ENCODE measurements around the gene BRS3.

The BRS3 gene

GRCh38 chrX:136468391-136469103 lies 19.2 kb upstream of the BRS3 start:
- H3K4me3 ChIP-seq (ENCODE audit: low read depth, low read length), result no peak overlapping the region
- no peak for DNase-seq (ENCODE audit: low read depth)
- no peak for TF ChIP-seq CTCF (conservative IDR thresholded peaks at IDR 0.05; ENCODE audit: low read depth, low read length)

DNA sequence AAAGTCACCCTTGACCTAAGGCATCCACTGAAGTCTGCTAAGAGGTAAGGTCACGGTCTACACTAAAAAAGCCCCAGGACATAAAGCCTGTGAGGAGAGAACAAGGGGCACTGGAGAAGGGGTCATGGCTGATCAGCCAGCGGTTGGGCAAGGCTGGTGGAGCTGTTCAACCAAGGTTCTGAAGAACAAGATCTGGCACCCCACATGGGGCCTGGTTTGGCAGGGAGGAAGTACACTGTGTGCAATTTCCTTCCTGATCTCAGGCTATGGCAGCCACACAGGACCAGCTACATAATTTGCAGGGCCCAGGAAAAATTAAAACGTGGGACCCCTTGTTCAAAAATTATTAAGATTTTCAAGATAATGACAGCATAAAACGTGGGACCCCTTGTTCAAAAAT lies 14.1 kb upstream of the BRS3 start:
- TF ChIP-seq CTCF (conservative IDR thresholded peaks at IDR 0.05; ENCODE audit: low read depth, low read length), result no peak
- H3K4me3 ChIP-seq (ENCODE audit: low read depth, low read length), result no peak overlapping the region
- no peak for DNase-seq (ENCODE audit: low read depth)

- TF ChIP-seq CTCF (conservative IDR thresholded peaks at IDR 0.05; ENCODE audit: low read depth, low read length), result no peak
- DNase-seq (ENCODE audit: low read depth), result no peak
- no peak overlapping the region for H3K4me3 ChIP-seq (ENCODE audit: low read depth, low read length)
Measured at GRCh38 chrX:136475236-136475635, 12.5 kb upstream of the BRS3 start.

DNA sequence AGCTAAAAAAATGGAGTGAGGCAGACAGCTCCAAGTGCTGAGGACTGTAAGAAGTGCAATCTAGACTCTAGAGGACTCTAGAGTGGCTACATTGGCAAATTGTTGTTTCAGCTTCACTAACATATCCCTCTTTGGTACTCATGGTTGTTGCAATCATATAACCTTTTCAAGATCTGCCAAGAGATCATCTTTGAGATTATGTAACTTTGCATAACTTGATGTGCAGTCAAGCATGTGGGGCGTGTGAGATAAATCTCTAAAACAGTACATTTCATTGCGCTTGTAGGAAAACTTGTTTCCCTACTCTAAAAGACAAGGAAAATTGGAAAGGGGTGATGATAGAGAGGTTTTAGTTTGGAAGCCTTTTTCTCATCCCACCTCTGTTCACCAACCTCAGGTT lies 11.2 kb upstream of the BRS3 start:
- DNase-seq (ENCODE audit: low read depth), result no peak
- no peak for TF ChIP-seq CTCF (conservative IDR thresholded peaks at IDR 0.05; ENCODE audit: low read depth, low read length)
- H3K4me3 ChIP-seq (ENCODE audit: low read depth, low read length), result no peak overlapping the region

- DNase-seq (ENCODE audit: low read depth), result no peak
- TF ChIP-seq CTCF (conservative IDR thresholded peaks at IDR 0.05; ENCODE audit: low read depth, low read length), result no peak
- no peak overlapping the region for H3K4me3 ChIP-seq (ENCODE audit: low read depth, low read length)
Measured at GRCh38 chrX:136477026-136477425, 10.7 kb upstream of the BRS3 start.

DNA sequence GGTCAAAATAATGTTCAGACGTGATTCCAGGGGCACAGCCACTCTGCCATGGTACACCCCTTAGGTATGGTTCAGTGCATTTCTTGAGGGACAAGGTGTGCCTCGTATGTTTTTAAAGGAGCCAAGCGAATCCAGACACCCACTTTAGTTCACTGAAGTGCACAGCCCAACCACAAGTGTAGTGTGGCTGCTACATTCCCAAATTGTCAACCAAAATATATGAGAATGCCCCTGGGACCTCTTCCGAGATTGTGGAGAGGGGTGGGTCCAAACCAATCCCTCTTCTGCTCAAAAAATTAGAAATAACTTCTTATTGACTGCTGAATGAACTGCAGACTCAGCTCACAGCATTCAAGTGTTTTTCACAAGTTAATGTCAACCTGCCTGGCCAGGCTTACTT lies 7.4 kb upstream of the BRS3 start:
- no peak for TF ChIP-seq CTCF (conservative IDR thresholded peaks at IDR 0.05; ENCODE audit: low read depth, low read length)
- H3K4me3 ChIP-seq (ENCODE audit: low read depth, low read length), result no peak overlapping the region

DNA sequence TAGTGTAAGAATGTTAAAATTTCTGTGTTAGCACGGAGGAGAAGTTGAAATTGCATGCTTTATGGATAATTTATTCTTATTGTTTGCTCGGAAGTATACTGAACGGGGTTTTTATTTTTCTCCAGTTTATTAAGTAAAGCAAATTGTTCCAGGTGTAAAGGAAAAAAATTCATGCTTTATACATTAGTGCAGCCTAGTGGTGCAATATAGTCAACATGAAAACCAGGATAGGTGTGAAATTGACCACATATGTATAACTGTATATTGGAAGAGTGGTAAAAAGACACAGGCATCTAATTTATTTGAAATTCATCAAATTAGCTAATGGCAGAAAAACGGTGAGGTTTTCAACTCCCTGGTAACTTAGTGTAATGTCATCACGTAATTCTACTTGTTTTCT lies 959 bp downstream of the BRS3 start:
- no peak for DNase-seq (ENCODE audit: low read depth)
- no peak for TF ChIP-seq CTCF (conservative IDR thresholded peaks at IDR 0.05; ENCODE audit: low read depth, low read length)
- H3K4me3 ChIP-seq (ENCODE audit: low read depth, low read length), result no peak overlapping the region

More for the DNA sequence above, 7.4 kb upstream of the BRS3 start:
- DNase-seq (ENCODE audit: low read depth), result no peak

All from choroid plexus epithelial cell (primary cell).